Measurements from ENCODE around the gene CHPT1. TPM values are rescaled to one million over a fixed set of nuclear protein-coding genes. Genes with fewer than 3 reads are reported as not detected.
"Not testable (repeated sequence)": the region's sequence is repeated elsewhere in the genome, so short reads cannot be mapped to it uniquely, and the experiment has no call there.

CHPT1 gene
- polyA plus RNA-seq, 1 of the 3 experiments (the other 2 are of a cell fraction) = 12.0 TPM

- no peak overlapping the region for H3K27ac ChIP-seq (ENCODE audit: low read depth in 2 of 2, low read length in 1 of 2)
- DNase-seq = no peak
- H3K9me2 ChIP-seq = no peaks in the 10 kb centered on the region
- no peaks in the 10 kb centered on the region for H3K36me3 ChIP-seq (replicated peaks in 1 of 2; ENCODE audit: control insufficient read depth in 1 of 2, insufficient read depth in 2 of 2, low read length in 1 of 2)
- H3K9me3 ChIP-seq = no peaks in the 10 kb centered on the region
- ChIA-PET CTCF (no interaction called here), POLR2A (no interaction called here)
- no peaks in the 10 kb centered on the region for H3F3A ChIP-seq (replicated peaks; ENCODE audit: insufficient read depth)
- no peak overlapping the region for H3K4me2 ChIP-seq
- no peak overlapping the region for H3K4me3 ChIP-seq (ENCODE audit: low read depth in 2 of 2, low read length in 1 of 2)
- H2AFZ ChIP-seq (ENCODE audit: low read depth) = no peak overlapping the region
- no peaks in the 10 kb centered on the region for H3K4me1 ChIP-seq (ENCODE audit: control insufficient read depth in 1 of 2, insufficient read depth in 2 of 2, low read depth in 1 of 2, low read length in 1 of 2)
- H3K9ac ChIP-seq = no peak overlapping the region
- H3K79me2 ChIP-seq (ENCODE audit: insufficient read depth) = no peaks in the 10 kb centered on the region
- TF ChIP-seq RCOR1 (IDR thresholded peaks at IDR 0.05; ENCODE audit: low read length) (no peak), REST (IDR thresholded peaks at IDR 0.05; ENCODE audit: low read depth, low read length) (no peak), TCF12 (IDR thresholded peaks at IDR 0.05) (no peak), YY1 (IDR thresholded peaks at IDR 0.05; ENCODE audit: low read depth) (no peak), ELF1 (IDR thresholded peaks at IDR 0.05) (no peak), MEF2A (IDR thresholded peaks at IDR 0.05; ENCODE audit: borderline replicate concordance, low read depth) (no peak), RXRA (IDR thresholded peaks at IDR 0.05; ENCODE audit: borderline replicate concordance, low read depth) (no peak), EP300 (IDR thresholded peaks at IDR 0.05; ENCODE audit: borderline replicate concordance in 1 of 2, low read depth in 1 of 2, low read length in 1 of 2) (no peak), RFX5 (IDR thresholded peaks at IDR 0.05; ENCODE audit: low read length) (no peak)
- H3K27me3 ChIP-seq (ENCODE audit: insufficient read depth) = no peaks in the 10 kb centered on the region
- H4K20me1 ChIP-seq (ENCODE audit: insufficient read depth) = no peaks in the 10 kb centered on the region
Measured at GRCh38 chr12:101680647-101681046, 16.8 kb upstream of the CHPT1 start.

- H3K9me3 ChIP-seq; H3K36me3 ChIP-seq (replicated peaks in 1 of 2; ENCODE audit: control insufficient read depth in 1 of 2, insufficient read depth in 2 of 2, low read length in 1 of 2); POLR2A ChIA-PET; H3K27ac ChIP-seq (ENCODE audit: low read depth in 2 of 2, low read length in 1 of 2); H3K9ac ChIP-seq; H3K4me3 ChIP-seq (ENCODE audit: low read depth in 2 of 2, low read length in 1 of 2); H3K79me2 ChIP-seq (ENCODE audit: insufficient read depth); H3K27me3 ChIP-seq (ENCODE audit: insufficient read depth); H3K4me2 ChIP-seq; H4K20me1 ChIP-seq (ENCODE audit: insufficient read depth); DNase-seq; H2AFZ ChIP-seq (ENCODE audit: low read depth); H3K9me2 ChIP-seq; H3K4me1 ChIP-seq (ENCODE audit: control insufficient read depth in 1 of 2, insufficient read depth in 2 of 2, low read depth in 1 of 2, low read length in 1 of 2); H3F3A ChIP-seq (replicated peaks; ENCODE audit: insufficient read depth): not testable (repeated sequence)
- WGBS (ENCODE audit: low lambda C conversion rate) = 21% methylated on average over 6 of the region's 6 CpGs
- CTCF ChIA-PET = interaction anchor here (0.9 to 1.0 kb wide), 2 partner anchors 11 to 15 kb away, joined by 3 to 4 read pairs; no protein-coding TSS in a partner anchor
Measured at GRCh38 chr12:101681627-101682026, 15.8 kb upstream of the CHPT1 start.

- H2AFZ ChIP-seq (ENCODE audit: low read depth) = no peak overlapping the region
- POLR2A ChIA-PET = no interaction called here
- H3K4me2 ChIP-seq = no peak overlapping the region
- no peak overlapping the region for H3K9ac ChIP-seq
- no peaks in the 10 kb centered on the region for H3F3A ChIP-seq (replicated peaks; ENCODE audit: insufficient read depth)
- H3K27ac ChIP-seq (ENCODE audit: low read depth in 2 of 2, low read length in 1 of 2) = no peak overlapping the region
- H3K36me3 ChIP-seq (replicated peaks in 1 of 2; ENCODE audit: control insufficient read depth in 1 of 2, insufficient read depth in 2 of 2, low read length in 1 of 2) = no peaks in the 10 kb centered on the region
- no peak for TF ChIP-seq FOXJ3 (CRISPR knock-in tag; IDR thresholded peaks at IDR 0.05)
- TF ChIP-seq TCF12 (IDR thresholded peaks at IDR 0.05) = no peak
- no peak for TF ChIP-seq PBX3 (IDR thresholded peaks at IDR 0.05)
- no peak for TF ChIP-seq RAD21 (IDR thresholded peaks at IDR 0.05; ENCODE audit: low read length)
- no peak for TF ChIP-seq NFIC (IDR thresholded peaks at IDR 0.05; ENCODE audit: borderline replicate concordance)
- no peak for TF ChIP-seq JUND (IDR thresholded peaks at IDR 0.05)
- no peak for TF ChIP-seq TAF1 (IDR thresholded peaks at IDR 0.05; ENCODE audit: borderline replicate concordance, low read depth, low read length)
- H3K9me2 ChIP-seq = no peaks in the 10 kb centered on the region
- no peak overlapping the region for H3K4me3 ChIP-seq (ENCODE audit: low read depth in 2 of 2, low read length in 1 of 2)
- H4K20me1 ChIP-seq (ENCODE audit: insufficient read depth) = no peaks in the 10 kb centered on the region
- H3K4me1 ChIP-seq (ENCODE audit: control insufficient read depth in 1 of 2, insufficient read depth in 2 of 2, low read depth in 1 of 2, low read length in 1 of 2) = no peaks in the 10 kb centered on the region
- H3K27me3 ChIP-seq (ENCODE audit: insufficient read depth) = no peaks in the 10 kb centered on the region
- no peaks in the 10 kb centered on the region for H3K9me3 ChIP-seq
- DNase-seq = no peak
- CTCF ChIA-PET = no interaction called here
- no peaks in the 10 kb centered on the region for H3K79me2 ChIP-seq (ENCODE audit: insufficient read depth)
- WGBS (ENCODE audit: low lambda C conversion rate) = 11% methylated on average over 1 of the region's 1 CpG
Measured at GRCh38 chr12:101685092-101685491, 12.3 kb upstream of the CHPT1 start.

Data from SK-N-SH (cell line).